Measurements from ENCODE around the gene NMRAL1.

The NMRAL1 gene

DNA sequence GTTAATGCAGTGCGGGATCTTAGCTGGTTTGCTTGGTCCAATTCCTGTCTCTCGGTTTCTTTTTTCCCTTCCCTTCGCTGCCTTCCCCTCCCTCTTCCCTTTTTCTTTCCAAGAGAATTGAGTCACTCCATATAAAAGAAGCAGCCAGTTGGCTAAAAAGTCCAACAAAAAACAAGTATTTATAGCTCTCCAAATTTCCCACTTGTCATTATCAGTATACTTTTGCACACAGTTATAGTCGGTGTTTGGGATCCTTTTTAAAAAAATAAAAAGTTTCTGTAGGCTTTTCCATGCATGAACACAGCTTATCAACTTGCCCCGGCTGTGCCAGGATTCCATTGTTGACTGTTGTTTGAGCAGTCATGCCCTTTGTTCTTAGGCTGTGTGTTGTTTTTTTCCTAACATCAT, 26.6 kb upstream of the NMRAL1 start:
- no peak for FAIRE-seq

DNA sequence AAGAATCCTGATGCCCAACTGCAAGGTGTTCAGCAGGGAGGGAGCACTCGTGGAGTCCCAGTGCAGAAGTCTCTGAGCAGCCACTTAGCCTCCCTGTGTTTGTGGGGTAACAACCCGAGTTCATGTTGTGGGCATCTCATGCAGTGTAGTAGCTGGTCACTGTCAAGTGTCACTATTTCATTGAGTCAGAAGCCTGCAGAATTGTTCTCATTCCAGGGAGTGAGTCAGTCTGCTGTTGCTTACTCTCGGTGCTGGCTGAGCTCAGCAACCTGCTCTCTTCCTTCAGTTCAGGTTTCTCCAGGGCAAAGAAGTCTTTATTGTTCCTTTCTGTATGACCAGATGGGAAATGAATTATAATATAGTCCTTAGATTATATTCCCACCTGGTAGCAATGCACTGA, 25.8 kb upstream of the NMRAL1 start:
- no peak for FAIRE-seq

DNA sequence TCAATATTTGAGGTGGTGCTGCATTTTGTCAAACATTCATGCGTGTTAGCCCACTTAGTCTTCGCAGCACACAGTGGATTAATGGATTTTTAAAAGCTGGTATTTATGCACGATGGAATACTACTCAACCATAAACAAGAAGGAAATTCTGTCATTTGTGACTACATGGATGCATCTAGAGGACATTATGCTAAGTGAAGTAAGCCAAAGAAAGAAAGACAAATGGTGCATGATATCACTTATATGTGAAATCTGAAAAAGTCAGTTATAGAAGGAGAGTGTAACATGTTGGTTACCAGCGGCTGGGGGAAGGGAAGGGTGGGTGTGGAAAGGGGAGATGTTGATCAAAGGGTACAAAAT, 24.8 kb upstream of the NMRAL1 start:
- no peak for FAIRE-seq

DNA sequence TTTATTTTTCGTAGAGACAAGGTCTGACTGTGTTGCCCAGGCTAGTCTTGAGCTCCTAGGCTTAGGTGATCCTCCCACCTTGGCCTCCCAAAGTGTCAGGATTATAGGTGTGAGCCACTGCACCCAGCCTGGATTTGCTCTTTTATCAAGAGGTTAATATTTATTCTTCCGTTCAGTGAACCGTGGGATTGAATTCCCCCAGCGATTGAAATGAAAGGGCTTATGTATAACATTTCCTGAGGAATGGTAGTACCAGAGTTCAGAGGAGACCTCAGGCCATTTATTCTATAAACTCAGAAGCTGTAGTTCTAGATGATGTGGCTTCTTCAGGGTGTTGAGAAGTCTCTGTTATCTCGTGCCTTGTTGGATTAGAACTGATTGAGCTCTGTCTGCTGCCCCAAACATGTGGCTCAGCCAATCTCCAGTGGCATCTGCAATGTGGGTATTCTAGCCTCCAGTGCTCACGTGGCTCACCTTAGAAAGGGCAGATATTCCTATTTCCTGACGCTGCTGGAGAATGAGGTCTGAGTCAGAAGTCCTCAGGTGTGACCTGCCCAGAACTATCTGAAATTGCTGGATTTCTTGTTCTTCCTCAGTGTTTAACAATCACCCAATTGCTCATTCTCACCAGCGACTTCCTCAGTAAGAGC, 24.2 kb upstream of the NMRAL1 start:
- no peak for FAIRE-seq

DNA sequence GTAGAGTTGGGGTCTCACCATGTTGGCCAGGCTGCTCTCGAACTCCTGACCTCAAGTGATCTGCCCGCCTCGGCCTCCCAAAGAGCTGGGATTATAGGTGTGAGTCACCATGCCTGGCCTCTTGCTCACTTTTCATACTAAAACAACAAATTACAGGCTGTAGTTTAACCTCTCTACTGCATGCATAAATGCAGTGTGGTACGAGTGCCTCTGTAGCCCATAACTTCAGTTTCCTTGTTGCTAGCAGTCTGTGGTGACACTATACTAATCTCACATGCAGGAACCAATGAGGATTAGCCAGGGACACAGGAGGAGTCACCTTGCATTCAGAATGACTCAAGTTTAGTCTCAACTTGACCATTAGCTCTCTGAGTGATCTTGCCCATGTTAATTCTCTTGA, 21.9 kb upstream of the NMRAL1 start:
- FAIRE-seq: no peak

DNA sequence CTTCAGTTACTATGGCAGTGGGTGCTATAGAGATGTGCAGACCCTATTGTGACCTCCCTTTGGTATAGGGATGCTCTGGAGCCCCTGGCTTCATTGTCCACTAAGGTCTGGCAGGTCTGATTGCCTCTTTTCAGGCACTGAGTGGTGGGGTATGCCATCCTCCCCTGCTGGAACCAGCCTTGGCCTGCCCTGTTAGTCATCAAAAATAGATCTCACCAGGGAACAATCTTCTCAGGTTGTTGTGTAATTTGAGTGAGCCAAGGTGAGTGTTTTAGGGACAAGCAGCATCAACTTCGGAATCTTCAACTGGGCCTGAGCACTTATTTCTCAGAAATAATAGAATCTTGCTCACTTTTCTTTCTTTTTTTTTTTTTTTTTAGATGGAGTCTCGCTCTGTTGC, 21.3 kb upstream of the NMRAL1 start:
- FAIRE-seq: no peak

DNA sequence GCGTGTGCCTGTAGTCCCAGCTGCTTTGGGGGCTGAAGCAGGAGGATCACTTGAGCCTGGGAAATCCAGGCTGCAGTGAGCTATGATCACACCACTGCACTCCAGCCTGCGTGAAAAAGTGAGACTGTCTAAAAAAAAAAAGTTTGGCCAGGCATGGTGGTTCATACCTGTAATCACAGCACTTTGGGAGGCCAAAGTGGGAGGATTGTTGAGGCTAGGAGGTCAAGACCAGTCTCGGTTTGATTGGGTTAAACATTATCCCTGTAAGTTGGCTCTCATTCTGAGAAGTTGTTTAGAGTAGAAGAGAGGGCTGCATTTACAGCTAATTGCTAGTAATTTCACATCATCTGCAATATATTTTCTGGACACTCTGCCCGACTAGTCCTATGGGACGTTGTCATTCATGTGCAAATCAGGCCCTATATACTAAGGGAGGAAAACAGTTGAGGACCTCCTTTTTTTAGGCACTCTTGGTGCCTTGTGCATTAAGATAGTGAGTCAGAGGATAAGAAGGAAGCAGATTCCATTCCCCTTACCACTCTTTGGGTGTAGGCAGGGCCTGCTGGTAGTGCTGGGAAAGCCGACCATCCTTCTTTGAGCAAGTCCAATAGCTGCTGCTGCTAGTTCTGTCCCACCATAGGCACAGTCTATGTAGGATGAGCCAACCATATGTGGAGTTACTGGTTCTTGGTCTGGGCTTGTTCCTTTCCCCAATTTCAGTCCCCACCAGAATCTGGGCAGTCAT, 20.5 kb upstream of the NMRAL1 start:
- no peak for FAIRE-seq

DNA sequence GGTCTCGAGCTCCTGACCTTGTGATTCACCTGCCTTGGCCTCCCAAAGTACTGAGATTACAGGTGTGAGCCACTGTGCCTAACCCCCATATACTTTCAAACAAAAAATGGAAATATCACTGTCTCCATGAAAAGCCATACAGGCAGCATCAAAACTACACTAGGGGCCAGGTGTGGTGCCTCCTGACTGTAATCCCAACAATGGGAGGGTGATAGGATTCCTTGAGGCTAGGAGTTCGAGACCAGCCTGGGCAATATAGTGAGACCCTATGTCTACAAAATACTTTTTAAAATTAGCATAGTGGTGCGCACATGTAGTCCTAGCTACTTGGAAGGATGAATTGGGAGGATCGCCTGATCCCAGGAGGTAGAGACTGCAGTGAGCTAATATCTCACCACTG, 17.5 kb upstream of the NMRAL1 start:
- no peak for FAIRE-seq

DNA sequence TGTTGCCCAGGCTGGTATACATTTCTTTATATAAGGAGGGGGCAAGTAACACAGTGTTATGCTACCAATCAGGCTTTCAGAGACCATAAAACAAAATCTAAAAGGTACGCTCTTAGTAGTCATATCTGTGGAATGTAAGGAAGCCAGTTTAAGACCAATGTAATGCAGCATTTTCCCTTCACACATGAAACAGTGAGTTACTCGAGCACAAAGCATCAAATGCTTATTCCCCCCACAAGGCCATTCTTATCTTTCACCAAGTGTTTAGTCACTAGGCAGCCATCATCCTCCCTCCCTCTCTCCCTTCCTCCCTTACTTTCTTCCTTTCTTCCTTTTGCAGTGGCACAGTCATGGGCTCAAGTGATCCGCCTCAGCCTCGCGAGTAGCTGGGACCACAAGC, 14.6 kb upstream of the NMRAL1 start:
- FAIRE-seq: no peak

DNA sequence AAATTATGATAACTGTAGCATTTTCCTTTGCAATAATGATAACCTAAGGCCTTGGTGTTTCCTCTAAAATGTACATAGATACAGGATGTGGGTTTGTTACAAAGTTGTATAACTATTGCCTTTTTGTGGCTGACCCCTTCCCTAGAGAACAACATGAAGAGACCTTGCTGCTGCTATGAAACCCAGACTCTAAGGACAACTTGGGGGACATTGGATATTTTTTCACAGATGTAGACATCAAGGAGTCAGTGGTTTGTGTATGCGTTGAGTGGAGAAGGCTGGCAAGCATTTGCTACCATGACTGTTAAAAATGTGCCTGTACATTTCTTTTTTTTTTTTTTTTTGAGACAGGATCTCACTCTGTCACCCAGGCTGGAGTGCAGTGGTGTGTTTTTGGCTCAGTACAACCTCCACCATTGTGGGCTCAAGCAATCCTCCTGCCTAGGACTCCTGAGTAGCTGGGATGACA, 14.1 kb upstream of the NMRAL1 start:
- no peak for FAIRE-seq

DNA sequence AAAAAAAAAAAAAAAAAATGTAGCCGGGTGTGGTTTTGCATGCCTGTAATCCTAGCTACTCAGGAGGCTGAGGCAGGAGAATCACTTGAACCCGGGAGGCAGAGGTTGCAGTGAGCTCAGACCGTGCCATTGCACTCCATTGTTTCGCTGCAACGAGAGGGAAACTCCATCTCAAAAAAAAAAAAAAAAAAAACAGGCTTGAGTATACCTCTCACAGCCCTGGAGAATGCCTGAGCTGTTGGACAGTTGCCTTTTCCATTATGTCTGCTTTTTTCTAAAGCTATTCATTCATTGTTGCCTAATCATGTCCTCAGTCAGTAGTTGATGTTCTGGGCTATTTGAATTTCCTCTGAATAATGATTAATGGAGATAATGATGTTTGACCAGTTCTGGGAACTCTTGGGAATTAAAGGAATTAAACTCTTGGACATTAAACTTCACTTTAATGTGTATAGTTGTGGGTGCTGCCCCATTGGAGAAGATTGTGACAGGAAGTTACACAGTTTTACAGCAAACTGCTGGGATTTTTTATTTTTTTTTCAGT, 13.6 kb upstream of the NMRAL1 start:
- no peak for FAIRE-seq

DNA sequence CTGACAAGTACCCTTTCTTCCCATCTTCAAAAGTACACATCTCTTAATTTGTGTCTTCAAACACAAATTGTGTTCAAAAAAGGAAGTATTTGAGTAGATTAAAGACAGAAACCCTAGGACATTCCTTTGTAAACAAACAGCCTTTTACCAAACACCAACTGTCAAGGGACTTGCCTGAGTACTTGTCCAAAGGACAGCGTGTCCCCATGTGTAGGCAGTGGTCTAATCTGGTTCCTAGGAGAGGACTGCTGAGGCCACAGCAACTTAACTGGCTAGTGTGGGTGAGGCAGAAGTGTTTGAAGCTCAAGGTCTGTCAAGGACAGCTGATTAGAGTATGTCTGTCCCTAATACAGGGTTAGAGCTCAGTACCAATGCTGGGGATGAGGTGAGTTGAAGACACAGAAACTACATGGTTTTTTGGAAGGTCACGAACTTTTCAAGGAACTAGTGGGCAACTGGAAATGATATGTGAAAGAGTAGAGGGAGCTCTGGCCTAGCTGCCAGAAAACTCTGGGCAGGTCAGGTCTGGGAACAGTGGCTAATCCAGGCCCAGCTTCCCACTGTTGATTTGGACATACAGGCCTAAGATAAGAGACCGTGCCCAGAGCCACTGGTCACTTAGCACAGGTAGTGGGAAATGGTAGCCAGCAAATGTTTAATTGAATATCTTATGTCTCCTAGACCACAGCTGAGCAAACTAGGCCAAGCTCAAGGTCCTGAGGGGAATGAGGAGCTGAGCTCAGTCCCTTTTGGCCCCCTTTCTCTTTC, 11.9 kb upstream of the NMRAL1 start:
- no peak for FAIRE-seq

DNA sequence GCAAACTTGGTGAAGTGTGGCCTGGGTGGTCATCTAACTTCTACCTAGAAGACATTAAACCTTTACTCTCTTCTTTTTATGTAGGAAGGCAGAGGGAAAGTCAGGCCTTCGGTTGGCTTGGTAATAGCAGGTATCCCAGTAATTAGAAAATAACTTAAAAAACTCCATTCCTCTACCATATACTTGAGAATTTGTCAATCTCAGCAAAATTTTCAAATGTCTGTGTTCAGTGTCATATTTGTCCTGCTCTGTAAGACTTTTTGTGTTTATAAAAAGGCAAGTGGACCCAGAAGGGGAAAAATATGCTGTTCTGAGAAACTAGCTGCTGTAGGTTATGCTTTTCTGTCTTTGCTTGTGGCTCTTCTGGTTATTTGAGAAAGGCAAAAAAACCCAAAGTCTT, 7.5 kb upstream of the NMRAL1 start:
- no peak for FAIRE-seq

DNA sequence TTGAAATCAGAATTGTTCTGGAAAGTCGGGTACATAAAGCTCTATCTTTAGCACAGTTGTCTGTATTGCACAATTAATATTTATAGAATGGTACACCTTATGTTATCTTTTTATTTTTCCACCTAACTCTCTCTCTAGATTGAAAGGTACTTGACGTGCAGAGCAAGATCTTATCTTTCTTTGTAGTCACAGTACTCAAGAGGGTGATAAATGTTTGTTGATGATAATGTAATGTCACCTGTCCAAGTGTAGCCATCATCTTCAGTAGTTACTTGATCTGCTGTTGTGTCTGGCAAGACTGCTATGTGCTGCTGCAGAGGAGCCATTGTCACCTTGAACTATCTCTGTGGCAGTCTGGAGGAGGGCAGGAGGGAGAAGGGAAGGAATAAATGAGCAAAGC, 7.1 kb upstream of the NMRAL1 start:
- FAIRE-seq: no peak

DNA sequence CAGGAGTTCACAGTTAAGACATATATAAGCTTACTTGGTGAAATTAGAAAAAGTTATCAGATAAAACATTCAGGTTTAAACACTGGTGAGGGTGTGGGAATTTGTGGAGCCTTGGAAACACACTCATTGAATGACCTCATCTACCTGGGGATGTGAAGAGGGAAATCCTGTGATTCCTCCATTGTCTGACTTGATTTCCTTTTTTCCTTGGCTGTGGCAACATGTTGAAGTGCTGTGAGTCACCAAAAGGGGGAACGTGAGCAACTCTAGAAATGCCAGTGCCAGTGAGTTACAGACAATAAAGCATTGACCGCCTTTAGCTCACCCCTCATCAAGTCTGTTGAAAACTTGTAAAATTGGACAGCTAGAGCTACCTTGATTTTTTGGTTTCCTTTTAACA, 3.5 kb upstream of the NMRAL1 start:
- FAIRE-seq: no peak

DNA sequence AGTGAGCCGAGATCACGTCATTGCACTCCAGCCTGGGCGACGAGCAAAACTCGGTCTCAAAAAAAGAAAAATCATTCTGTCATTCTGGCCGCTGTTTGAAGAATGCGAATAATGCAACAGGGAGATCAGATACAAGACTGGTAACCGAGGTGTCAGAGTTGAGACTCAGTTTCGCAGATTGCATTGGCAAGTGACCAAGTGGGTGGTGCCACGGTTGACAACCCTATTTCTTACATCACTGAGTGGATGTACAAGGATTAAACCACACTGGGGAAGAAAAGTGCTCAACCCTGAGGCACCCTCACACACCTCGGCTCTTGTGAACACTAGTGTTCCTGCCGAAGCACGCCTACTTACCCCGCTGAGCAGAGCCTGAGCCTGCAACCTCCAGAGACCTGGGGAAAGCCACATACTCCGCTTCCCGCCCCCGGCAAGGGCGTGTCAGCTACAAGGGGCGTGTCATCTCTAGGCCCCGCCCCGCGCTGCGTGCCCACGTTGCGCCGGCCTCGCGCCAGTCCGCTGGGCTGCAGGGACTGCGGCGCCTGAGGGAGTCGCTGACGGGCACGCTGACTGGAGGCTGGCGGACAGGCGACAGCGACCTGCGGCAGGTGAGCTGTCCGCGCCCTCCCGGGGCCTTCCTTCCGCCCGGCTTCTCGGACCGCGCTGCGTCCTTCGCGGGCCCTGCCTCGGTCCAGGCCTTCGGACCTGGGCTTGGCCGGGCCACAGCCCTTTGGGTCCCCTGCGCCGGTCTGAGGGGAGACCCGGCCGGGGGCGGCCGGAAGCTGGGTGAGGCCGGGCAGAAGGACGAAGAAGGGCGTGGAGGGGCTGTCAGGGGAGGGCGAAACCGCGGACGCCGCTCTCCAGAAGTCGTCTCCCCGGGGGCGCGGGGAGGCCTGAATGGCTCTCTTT, 1.7 kb upstream of the NMRAL1 start, which contains the start of gene HMOX2:
TSS of gene HMOX2 (plus strand) at position 519 of the 909 bp plus-strand sequence. CDS start 29,127 bp downstream, outside the sequence.
- FAIRE-seq: no peak

DNA sequence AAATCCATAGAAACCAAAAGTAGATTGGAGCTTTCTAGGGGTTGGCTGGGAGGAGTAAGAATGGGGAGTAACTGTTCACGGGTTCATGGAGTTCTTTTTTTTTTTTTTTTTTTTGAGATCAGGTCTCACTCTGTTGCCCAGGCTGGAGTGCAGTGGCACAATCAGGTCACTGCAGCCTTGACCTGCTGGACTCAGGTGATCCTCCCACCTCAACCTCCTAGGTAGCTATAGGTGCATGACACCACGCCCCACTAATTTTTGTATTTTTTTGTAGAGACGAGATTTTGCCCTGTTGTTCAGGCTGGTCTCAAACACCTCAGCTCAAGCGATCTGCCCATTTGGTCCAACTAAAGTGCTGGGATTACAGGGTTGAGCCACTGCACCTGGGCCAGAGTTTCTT, 1.5 kb downstream of the NMRAL1 start:
- no peak for FAIRE-seq

DNA sequence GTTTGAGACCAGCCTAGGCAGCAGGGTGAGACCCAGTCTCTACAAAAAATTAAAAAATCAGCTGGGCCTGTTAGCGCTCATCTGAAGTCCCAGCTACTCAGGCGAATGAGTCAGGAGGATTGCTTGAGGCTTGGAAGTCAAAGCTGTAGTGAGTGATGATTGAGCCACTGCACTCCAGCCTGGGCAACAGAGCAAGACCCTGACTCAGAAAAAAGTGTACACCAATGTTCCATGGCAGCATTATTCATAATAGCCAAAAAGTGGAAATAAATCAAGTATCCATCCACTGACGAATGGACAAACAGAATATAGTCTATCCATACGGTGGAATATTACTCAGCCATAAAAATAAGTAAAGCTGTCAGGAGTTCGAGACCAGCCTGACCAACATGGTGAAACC, 2.6 kb downstream of the NMRAL1 start:
- no peak for FAIRE-seq

DNA sequence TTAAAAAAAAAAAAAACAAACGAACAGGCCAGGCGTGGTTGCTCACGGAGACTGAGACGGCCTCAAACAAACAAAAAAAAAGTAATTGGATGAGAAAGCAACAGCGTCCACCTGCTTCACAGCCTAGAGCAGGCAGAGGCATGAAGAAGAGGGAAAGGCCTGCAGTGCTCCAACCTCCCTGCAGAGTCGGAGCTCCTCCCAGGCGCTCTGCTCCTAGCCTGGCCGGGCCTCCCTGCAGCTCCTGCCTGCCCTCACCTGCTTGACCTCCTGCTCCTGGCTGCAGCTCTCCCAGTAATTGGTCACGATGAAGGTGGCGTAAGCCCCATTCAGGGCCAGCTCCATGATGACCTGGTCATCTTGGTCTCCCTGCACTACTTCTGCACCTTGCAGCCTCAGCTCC, 5.5 kb downstream of the NMRAL1 start:
- no peak for FAIRE-seq

DNA sequence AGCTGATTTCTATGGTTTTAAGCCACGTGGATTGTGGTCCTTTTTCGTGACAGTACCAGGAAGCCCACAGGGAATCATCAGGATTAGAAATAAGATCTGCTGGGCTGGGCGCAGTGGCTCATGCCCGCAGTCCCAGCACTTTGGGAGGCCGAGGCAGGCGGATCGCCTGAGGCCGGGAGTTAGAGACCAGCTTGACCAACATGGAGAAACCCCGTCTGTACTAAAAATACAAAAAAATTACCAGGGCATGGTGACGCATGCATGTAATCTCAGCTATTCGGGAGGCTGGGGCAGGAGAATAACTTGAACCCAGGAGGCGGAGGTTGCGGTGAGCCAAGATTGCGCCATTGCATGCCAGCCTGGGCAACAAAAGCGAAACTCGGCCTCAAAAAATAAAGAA, 6.5 kb downstream of the NMRAL1 start:
- no peak for FAIRE-seq

DNA sequence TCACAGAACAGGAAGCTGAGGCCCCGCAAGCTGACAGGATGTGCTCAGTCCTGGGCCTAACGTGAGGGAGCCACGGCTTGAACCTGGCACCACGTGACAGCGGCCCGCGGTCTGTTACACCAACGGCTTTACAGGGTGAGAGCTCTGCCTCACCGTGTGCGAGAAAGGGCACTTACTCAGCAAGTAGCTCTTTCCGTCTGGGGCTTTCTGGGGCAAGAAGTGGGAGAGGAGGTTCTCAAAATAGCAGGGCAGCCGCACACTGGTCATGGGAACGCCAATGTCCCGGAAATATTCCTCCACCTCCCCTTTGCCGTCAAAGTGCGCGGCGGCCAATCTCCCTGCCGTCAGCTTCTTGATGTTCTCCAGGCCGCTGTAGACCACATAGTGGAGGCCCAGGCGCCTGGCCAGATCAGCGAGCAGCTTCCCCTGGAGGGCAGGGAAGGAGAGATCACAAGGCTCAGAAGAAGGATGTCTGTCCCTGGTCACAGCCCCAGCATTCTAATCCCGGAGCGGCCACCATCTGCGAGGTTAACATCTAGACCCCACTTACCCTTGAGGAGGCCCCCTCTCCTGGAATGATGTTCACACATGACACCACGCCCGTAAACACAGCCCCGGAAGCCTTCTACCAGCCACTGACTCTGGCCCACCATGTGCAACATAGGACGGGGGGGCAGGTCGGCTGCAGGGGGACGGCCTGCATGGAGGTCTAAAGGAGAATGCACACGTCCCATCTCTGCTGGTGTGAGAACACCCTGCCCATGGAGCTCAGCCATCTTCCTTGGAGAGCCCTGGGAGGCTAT, 8.2 kb downstream of the NMRAL1 start:
- no peak for FAIRE-seq
